Measurements from ENCODE around the gene SNX21. TPM values are rescaled to one million over a fixed set of nuclear protein-coding genes. Genes with fewer than 3 reads are reported as not detected.
A peak's percentile ranks its signal among the peaks of the same experiment; 100 is the strongest.
"Not testable (repeated sequence)": the region's sequence is repeated elsewhere in the genome, so short reads cannot be mapped to it uniquely, and the experiment has no call there.

Gene SNX21
- total RNA-seq, 2 donors from 2014 or later: 23.2 to 30.2 TPM

- intact Hi-C loops (cut with DNase I): no loop called here
- ATAC-seq (no peak), DNase-seq (no peak)
Observed at GRCh38 chr20:45819466-45819865, 14.1 kb upstream of the SNX21 start.

- intact Hi-C loops (cut with DNase I): loop anchor here (5.0 to 10.0 kb wide), 2 partner anchors 133 to 140 kb away; no protein-coding TSS in a partner anchor
- no peak for ATAC-seq
Observed at GRCh38 chr20:45821947-45822346, 11.7 kb upstream of the SNX21 start.

GRCh38 chr20:45822857-45823256 lies 10.7 kb upstream of the SNX21 start:
- intact Hi-C loops (cut with DNase I): loop anchor here (5.0 to 10.0 kb wide), 2 partner anchors 132 to 139 kb away; no protein-coding TSS in a partner anchor
- ATAC-seq: peak in 1 of 2 donors; percentile 24
- DNase-seq: no peak

More at GRCh38 chr20:45821947-45822346, 11.7 kb upstream of the SNX21 start:
- no peak for DNase-seq

GRCh38 chr20:45823949-45824835 lies 9.4 kb upstream of the SNX21 start:
- ATAC-seq: peak; percentile 60 to 66
- intact Hi-C loops (cut with DNase I): loop anchor here (5.0 to 10.0 kb wide), 2 partner anchors 131 to 138 kb away; no protein-coding TSS in a partner anchor
- DNase-seq: no peak

GRCh38 chr20:45826381-45827019 lies 7.1 kb upstream of the SNX21 start:
- peak; percentile 48 for DNase-seq
- intact Hi-C loops (cut with DNase I): loop anchor here in 1 of 2 donors (10.0 kb wide), 1 partner anchor 128 kb away; no protein-coding TSS in a partner anchor
- peak; percentile 61 to 81 for ATAC-seq

- DNase-seq (no peak), ATAC-seq (no peak)
- intact Hi-C loops (cut with DNase I): loop anchor here in 1 of 2 donors (10.0 kb wide), 1 partner anchor 128 kb away; no protein-coding TSS in a partner anchor
Observed at GRCh38 chr20:45827030-45827652, 6.5 kb upstream of the SNX21 start, which contains the start of gene TNNC2. TSS of gene TNNC2 (minus strand) at chr20:45827312. CDS start at chr20:45827248, 64 bp downstream.

DNA sequence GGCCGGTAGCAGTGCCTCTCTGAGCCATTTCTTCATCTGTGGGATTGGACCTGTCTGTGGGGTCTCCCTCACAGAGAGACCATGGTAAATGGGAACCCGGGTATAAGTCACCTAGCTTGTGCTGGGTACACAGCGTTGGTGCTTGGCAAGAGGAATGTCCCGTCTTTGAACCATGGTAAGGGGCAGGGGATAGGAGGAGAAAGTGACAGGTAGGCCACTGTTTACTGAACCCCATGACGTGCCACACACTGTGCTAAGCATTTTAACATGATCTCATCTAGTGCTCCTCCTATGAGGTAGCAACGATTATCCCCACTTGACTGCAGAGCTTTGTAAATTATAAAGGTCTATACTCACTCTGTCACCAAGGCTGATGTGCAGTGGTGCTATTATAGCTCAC lies 5.9 kb upstream of the SNX21 start:
- ATAC-seq: no peak
- intact Hi-C loops (cut with DNase I): loop anchor here in 1 of 2 donors (10.0 kb wide), 1 partner anchor 127 kb away; no protein-coding TSS in a partner anchor
- DNase-seq: no peak

DNA sequence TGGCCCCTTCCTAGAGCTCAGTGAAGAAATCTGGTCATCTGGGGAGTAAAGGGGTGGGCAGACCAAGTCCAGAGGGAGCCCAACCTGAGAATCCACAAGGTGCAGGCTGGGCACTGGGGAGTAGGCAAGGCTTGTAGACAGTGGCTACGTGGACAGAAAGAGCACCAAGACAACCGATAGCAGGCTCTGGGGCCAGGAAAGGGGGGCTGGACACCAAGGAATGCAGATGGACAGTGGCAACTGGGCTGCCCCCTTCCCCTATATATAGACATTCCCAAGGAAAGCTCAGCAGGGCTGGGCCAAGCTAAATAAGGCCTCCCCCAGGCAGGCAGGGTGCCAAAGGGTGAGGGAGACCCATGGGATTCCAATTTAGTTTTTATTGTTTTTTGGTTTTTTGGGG lies 5.0 kb upstream of the SNX21 start:
- no peak for DNase-seq
- intact Hi-C loops (cut with DNase I): loop anchor here in 1 of 2 donors (10.0 kb wide), 1 partner anchor 126 kb away; no protein-coding TSS in a partner anchor
- ATAC-seq: no peak

- intact Hi-C loops (cut with DNase I): loop anchor here in 1 of 2 donors (10.0 kb wide), 1 partner anchor 125 kb away; no protein-coding TSS in a partner anchor
- ATAC-seq, DNase-seq: not testable (repeated sequence)
Observed at GRCh38 chr20:45829673-45830106, 3.9 kb upstream of the SNX21 start.

- intact Hi-C loops (cut with DNase I): no loop called here
- DNase-seq (no peak), ATAC-seq (no peak)
Observed at GRCh38 chr20:45832619-45833018, 980 bp upstream of the SNX21 start.

- peak; percentile 86 to 90 for ATAC-seq
- intact Hi-C loops (cut with DNase I): no loop called here
Observed at GRCh38 chr20:45833883-45834796, 541 bp downstream of the SNX21 start.

GRCh38 chr20:45834797-45835161 lies 1.2 kb downstream of the SNX21 start:
- ATAC-seq (no peak), DNase-seq (peak; percentile 47)
- intact Hi-C loops (cut with DNase I): no loop called here

More at GRCh38 chr20:45833883-45834796, 541 bp downstream of the SNX21 start:
- DNase-seq: peak; percentile 77

DNA sequence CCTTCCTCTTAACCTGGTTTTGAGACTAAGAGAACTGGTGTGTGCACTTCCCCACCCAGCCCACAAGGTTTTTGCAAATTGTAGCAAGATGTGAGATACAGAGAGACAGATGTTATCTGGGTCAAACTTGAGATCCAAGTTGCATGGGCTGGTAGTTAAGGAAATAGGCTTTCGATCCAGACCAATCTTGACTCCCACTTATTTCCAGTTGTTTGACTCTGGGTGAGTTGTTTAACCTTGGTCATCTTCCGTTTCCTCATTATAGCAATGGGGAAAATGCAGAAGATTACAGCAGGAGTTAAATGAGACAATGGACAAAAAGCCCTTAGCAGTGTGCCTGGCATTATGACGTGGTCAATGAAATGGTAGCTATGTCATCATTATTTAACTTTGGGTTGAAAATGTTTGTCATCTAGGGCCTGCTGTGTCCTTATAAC lies 1.7 kb downstream of the SNX21 start:
- intact Hi-C loops (cut with DNase I): no loop called here
- no peak for ATAC-seq
- DNase-seq: no peak

- intact Hi-C loops (cut with DNase I): no loop called here
- peak; percentile 70 for DNase-seq
- ATAC-seq: peak; percentile 12 to 46
Observed at GRCh38 chr20:45835825-45836224, 2.2 kb downstream of the SNX21 start.

DNA sequence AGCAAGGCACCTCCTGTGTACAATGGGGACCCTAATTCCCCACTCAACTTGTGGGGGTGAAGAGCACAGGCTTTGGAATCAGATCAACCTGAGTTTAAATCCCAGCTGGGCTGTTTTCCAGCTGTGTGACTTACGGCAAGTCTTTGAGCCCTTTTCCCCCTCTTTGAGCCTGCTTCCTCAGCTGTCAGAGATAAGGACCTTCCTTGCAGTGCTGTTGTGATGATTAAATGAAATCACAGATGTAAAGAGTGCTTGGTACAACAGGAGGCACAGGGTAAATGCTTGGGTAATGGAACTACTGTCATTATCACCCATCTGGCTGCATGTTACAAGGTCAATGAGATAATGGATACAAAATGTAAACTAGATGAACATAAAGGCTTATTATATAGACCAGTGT lies 3.2 kb downstream of the SNX21 start:
- DNase-seq (no peak), ATAC-seq (no peak)
- intact Hi-C loops (cut with DNase I): no loop called here

- ATAC-seq: no peak
- no peak for DNase-seq
- intact Hi-C loops (cut with DNase I): no loop called here
Observed at GRCh38 chr20:45840700-45841198, 7.2 kb downstream of the SNX21 start.

DNA sequence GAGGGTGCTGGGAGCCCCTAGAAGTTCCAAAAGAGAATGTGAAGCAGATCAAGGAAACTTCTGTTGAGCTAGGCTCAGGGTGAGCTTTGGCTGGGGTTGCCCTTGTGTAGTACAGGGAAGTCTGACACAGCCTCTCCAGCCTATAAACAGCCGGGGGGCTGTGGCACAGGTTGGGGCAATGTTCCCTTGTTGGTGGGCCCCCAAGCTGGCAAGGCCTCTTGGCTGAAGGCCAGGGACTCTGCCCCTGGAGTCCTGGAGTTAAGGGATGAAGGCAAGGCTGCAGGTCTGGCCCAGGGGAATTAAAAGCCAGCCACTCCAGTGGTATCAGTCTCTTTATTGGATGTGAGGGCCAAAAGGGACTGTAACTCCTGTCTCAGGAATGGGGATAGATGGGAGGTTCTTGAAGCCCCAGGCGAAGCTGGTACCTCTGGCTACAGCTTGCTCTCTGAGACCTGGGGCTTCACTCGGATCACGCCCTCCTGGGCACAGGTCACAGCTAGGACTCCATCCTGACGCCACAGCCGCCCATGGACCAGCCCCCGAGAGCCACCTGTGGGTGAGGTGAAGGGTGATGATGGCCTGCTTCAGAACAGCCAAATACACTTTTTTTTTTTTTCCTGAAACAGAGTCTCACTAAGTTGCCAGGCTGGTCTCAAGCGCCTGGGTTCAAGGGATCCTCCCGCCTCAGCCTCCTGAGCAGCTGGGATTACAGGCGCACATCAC lies 8.0 kb downstream of the SNX21 start:
- intact Hi-C loops (cut with DNase I): no loop called here
- no peak for DNase-seq
- peak in 1 of 2 donors; percentile 18 for ATAC-seq
